Stomach (tissue), 9 donors: Measurements from ENCODE around the gene NIPAL3. TPM values are rescaled to one million over a fixed set of nuclear protein-coding genes. Genes with fewer than 3 reads are reported as not detected.
"Not testable (repeated sequence)": the region's sequence is repeated elsewhere in the genome, so short reads cannot be mapped to it uniquely, and the experiment has no call there.

Experiments used
- DNase-seq, 2 donors: peaks; one replicate each; pipeline versions ENCODE4 v3.0.0 to v3.0.0-alpha.2; 2013 to 2019
- H3K27ac ChIP-seq, 5 donors: fragments of 200-600 bp in 4 of 5; sonication (generic) in 4 of 5; one replicate each; pipeline ENCODE4 v1.5.1; 2013 to 2019; ENCODE audit warnings: mild to moderate bottlenecking in 1 of 5, moderate library complexity in 1 of 5
- H3K27me3 ChIP-seq, 3 donors: fragments of 200-600 bp; sonication (generic); one replicate each; pipeline ENCODE4 v1.5.1; 2017 to 2019; ENCODE audit warnings: mixed run types in 1 of 3
- H3K36me3 ChIP-seq, 4 donors: fragments of 200-600 bp; sonication (generic); 1 replicate in 3 of 4; 2 replicates in 1 of 4; pipeline ENCODE4 v1.5.1; 2016 to 2019
- H3K4me1 ChIP-seq, 4 donors: fragments of 200-600 bp; sonication (generic); one replicate each; pipeline ENCODE4 v1.5.1; 2016 to 2019
- H3K4me3 ChIP-seq, 4 donors: fragments of 200-600 bp; sonication (generic) in 3 of 4; one replicate each; pipeline ENCODE4 v1.5.1; 2016 to 2019; ENCODE audit warnings: mild to moderate bottlenecking in 1 of 4
- H3K9me3 ChIP-seq, 4 donors: fragments of 200-600 bp; sonication (generic); one replicate each; pipeline ENCODE4 v1.5.1; 2016 to 2019
- CTCF ChIP-seq, 7 experiments: fragments of 450-650 bp in 4 of 7; fragments of 200-600 bp in 3 of 7; sonication (generic) in 3 of 7; IDR thresholded peaks; one replicate each; pipeline ENCODE4 v1.5.1; 2016 to 2019; ENCODE audit warnings: antibody characterized with exemption in 7 of 7, control low read depth in 2 of 7, mild to moderate bottlenecking in 1 of 7
- EP300 ChIP-seq: sonication (generic); formaldehyde crosslinking; IDR thresholded peaks from one replicate; pipeline ENCODE4 v1.6.1; 2017; ENCODE audit warnings: antibody characterized with exemption
- POLR2A ChIP-seq, 4 donors: fragments of 450-650 bp; IDR thresholded peaks; one replicate each; pipeline ENCODE4 v1.6.1; 2016; ENCODE audit warnings: antibody characterized with exemption in 4 of 4, control low read depth in 2 of 4, mild to moderate bottlenecking in 1 of 4, moderate library complexity in 1 of 4
- POLR2AphosphoS5 ChIP-seq, 3 donors: sonication (generic); formaldehyde crosslinking; IDR thresholded peaks; one replicate each; pipeline ENCODE4 v1.6.1; 2016; ENCODE audit warnings: antibody characterized with exemption in 3 of 3
- WGBS, 5 donors: extraction: QIAGEN DNeasy Blood & Tissue Kit in 3 of 5; methylation state at CpG; one replicate each; pipeline versions ENCODE4 v1.1.5 to v1.1.7; 2013 to 2018; 5-methylcytosine and 5-hydroxymethylcytosine counted together
- intact Hi-C: fragments of 100-400 bp; cut with DNase I; formaldehyde crosslinking; loops from one replicate; pipeline ENCODE4 v1.15.1; 2023; ENCODE audit warnings: low total_unique reads
- polyA plus RNA-seq, 3 donors: library from polyadenylated mRNA; stranded (reverse); fragments of 200-250 nt; gene quantifications; one replicate each; pipeline ENCODE4 v1.2.3, GENCODE V29; 2013
- total RNA-seq, 5 donors: library from RNA; depleted of rRNA; stranded (reverse); fragments of >200 nt; gene quantifications; one replicate each; pipeline versions ENCODE4 v1.1.0 to v1.2.3, GENCODE V29; 2014 to 2016
- donor health status: healthy with polysubstance abuse.
- donor health status: Bipolar disorder and iron deficiency.
- donor health status: healthy.

The NIPAL3 gene
- total and polyA plus RNA-seq, 8 donors: 3.2 to 122 (median 19.1) TPM

DNA sequence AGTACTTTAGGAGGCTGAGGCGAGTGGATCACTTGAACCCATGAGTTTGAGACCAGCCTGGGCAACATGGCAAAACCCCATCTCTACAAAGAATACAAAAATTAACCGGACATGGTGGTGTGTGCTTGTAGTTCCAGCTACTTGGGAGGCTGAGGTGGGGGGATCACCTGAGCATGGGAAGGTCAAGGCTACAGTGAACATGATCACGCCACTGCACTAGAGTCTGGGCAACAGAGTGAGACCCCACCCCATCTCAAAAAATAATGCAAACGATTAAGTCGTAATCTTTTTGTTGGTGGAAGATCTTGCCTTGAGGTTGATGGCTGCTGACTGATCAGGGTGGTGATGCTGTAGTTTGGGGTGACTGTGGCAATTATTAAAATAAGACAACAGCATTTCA, 93.3 kb downstream of the NIPAL3 start:
- peaks cover 14 to 47% (median 30%) of the 10 kb centered on the region in 4 donors for H3K4me1 ChIP-seq
- H3K27ac ChIP-seq: peak overlapping the region in 3 of 5 donors; percentile 50 to 56 (median 56)
- intact Hi-C loops: no loop called here
- H3K9me3 ChIP-seq: no peaks in the 10 kb centered on the region
- TF ChIP-seq POLR2AphosphoS5 (IDR thresholded peaks at IDR 0.05): no peak
- no peak for TF ChIP-seq POLR2A (IDR thresholded peaks at IDR 0.05)
- TF ChIP-seq CTCF (IDR thresholded peaks at IDR 0.05): no peak
- no peak for TF ChIP-seq EP300
- no peaks in the 10 kb centered on the region for H3K36me3 ChIP-seq
- DNase-seq: no peak
- H3K27me3 ChIP-seq: no peaks in the 10 kb centered on the region
- WGBS, 5 donors: 96 to 98% (median 98%) methylated on average over 5 of the region's 5 CpGs
- H3K4me3 ChIP-seq: no peak overlapping the region

- peaks cover 0 to 3% (median 0%) of the 10 kb centered on the region in 4 donors for H3K4me1 ChIP-seq
- no peaks in the 10 kb centered on the region for H3K27me3 ChIP-seq
- intact Hi-C loops: no loop called here
- no peak overlapping the region for H3K4me3 ChIP-seq
- no peaks in the 10 kb centered on the region for H3K9me3 ChIP-seq
- H3K27ac ChIP-seq: no peak overlapping the region
- no peak for DNase-seq
- 63 to 68% (median 66%) methylated on average over 2 of the region's 2 CpGs for WGBS, 5 donors
- TF ChIP-seq POLR2A (IDR thresholded peaks at IDR 0.05): no peak
- TF ChIP-seq CTCF (IDR thresholded peaks at IDR 0.05): no peak
- no peak for TF ChIP-seq POLR2AphosphoS5 (IDR thresholded peaks at IDR 0.05)
- no peak for TF ChIP-seq EP300
- peaks cover 0 to 23% (median 9%) of the 10 kb centered on the region in 4 donors for H3K36me3 ChIP-seq
These were observed 98.1 kb downstream of the NIPAL3 start for GRCh38 chr1:24513706-24514105.

DNA sequence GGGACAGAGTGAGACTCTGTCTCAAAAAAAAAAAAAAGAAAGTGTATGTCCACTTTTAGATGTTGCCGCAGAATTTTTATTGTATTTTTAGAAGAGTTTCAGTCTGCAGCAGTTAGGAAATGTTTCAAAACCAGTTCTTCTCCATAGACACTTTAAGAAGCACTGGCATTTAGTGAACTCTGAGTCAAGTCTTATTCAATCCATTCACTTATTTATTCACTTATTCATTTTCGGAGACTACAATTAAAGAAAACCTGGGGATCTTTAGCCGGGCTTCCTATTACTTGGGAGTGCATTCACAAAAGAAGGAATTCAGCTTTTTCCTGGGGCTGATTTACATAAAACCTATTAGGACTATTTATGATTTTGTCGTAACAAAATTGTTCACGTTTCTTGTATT, 99.3 kb downstream of the NIPAL3 start:
- H3K27me3 ChIP-seq: no peaks in the 10 kb centered on the region
- H3K36me3 ChIP-seq: peaks cover 0 to 31% (median 9%) of the 10 kb centered on the region in 4 donors
- intact Hi-C loops: no loop called here
- TF ChIP-seq POLR2AphosphoS5 (IDR thresholded peaks at IDR 0.05) (no peak), EP300 (no peak)
- no peaks in the 10 kb centered on the region for H3K4me1 ChIP-seq
- WGBS, 5 donors: 91 to 94% (median 94%) methylated on average over 5 of the region's 5 CpGs
- no peak overlapping the region for H3K4me3 ChIP-seq
- H3K27ac ChIP-seq: no peak overlapping the region
- H3K9me3 ChIP-seq: no peaks in the 10 kb centered on the region
- no peak for DNase-seq

DNA sequence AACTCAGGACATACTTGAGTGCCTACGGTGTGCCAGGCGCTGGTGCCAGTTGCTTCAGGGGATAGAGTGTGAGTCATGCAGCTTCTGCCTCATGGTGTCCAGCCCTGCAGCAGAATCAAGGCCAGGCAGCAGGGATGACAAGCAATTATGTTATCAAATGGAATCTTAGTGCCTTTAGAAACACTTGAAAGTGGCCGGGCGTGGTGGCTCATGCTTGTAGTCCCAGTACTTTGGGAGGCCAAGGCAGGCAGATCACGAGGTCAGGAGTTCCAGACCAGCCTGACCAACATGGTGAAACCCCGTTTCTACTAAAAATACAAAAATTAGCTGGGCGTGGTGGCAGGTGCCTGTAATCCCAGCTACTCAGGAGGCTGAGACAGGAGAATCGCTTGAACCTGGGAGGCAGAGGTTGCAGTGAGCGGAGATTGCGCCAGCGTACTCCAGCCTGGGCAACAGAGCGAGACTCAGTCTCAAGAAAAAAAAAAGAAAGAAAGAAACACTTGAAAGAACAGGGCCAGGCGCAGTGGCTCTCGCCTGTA, 100.1 kb downstream of the NIPAL3 start:
- H3K4me1 ChIP-seq, DNase-seq, intact Hi-C loops, H3K27me3 ChIP-seq, H3K27ac ChIP-seq, H3K9me3 ChIP-seq, H3K4me3 ChIP-seq: not testable (repeated sequence)
- whole genome bisulfite sequencing, 5 donors: 85 to 94% (median 93%) methylated on average over 14 of the region's 14 CpGs
- H3K36me3 ChIP-seq: peaks cover 0 to 35% (median 10%) of the 10 kb centered on the region in 4 donors

- Histone ChIP-seq H3K27ac (no peak overlapping the region), H3K36me3 (peaks cover 0 to 35% (median 11%) of the 10 kb centered on the region in 4 donors), H3K4me1 (no peaks in the 10 kb centered on the region), H3K4me3 (no peak overlapping the region), H3K9me3 (no peaks in the 10 kb centered on the region), H3K27me3 (no peaks in the 10 kb centered on the region)
- WGBS, 5 donors: 78 to 92% (median 84%) methylated on average over 12 of the region's 12 CpGs
- no peak for DNase-seq
- TF ChIP-seq POLR2A (IDR thresholded peaks at IDR 0.05): no peak
- TF ChIP-seq POLR2AphosphoS5 (IDR thresholded peaks at IDR 0.05): no peak
- no peak for TF ChIP-seq CTCF (IDR thresholded peaks at IDR 0.05)
- TF ChIP-seq EP300: no peak
- intact Hi-C loops: no loop called here
These were observed 100.9 kb downstream of the NIPAL3 start for GRCh38 chr1:24516506-24516905.
